ENCODE results near the gene PLCB1. TPM values are rescaled to one million over a fixed set of nuclear protein-coding genes. Genes with fewer than 3 reads are reported as not detected.

Gene PLCB1
- total and polyA plus RNA-seq, 2 of the 4 experiments (the other 2 are of a cell fraction), result 5.6 to 16.1 TPM

DNA sequence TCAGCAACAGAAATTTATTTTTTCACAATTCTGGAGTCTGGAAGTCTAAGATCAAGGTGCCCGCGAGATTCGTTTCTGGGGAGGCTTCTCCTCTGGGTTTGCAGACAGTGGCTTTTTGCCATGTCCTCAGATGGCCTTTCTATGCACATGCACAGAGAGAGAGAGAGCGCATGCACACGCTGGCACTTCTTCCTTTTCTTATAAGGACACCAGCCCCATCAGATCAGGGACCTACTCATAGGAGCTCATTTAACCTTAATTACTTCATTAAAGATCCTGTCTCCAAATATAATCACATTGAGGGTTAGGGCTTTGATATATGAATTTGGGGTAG lies 676.1 kb downstream of the PLCB1 start:
- no peak overlapping the region for H3K56ac ChIP-seq (ENCODE audit: extremely low read depth, insufficient read depth, low read length)
- no peaks in the 10 kb centered on the region for H3K4me1 ChIP-seq (ENCODE audit: control insufficient read depth, insufficient read depth, low read length)
- DNase-seq (no peak), ATAC-seq (ENCODE audit: low read depth) (no peak)
- no peaks in the 10 kb centered on the region for H3K9me3 ChIP-seq (ENCODE audit: control insufficient read depth, insufficient read depth, low read length)
- H3K4me3 ChIP-seq (ENCODE audit: insufficient read depth, low read depth, low read length), result no peak overlapping the region
- H3K27ac ChIP-seq (ENCODE audit: insufficient read depth, low read length), result no peak overlapping the region
- TF ChIP-seq FOS (IDR thresholded peaks at IDR 0.05; ENCODE audit: low read depth, low read length) (no peak), NFE2L2 (IDR thresholded peaks at IDR 0.05; ENCODE audit: low read depth, low read length) (no peak), MAFK (IDR thresholded peaks at IDR 0.05; ENCODE audit: low read depth, low read length) (no peak), RFX5 (IDR thresholded peaks at IDR 0.05; ENCODE audit: low read depth, low read length) (no peak), CEBPB (IDR thresholded peaks at IDR 0.05; ENCODE audit: low read depth, low read length) (no peak), MAZ (IDR thresholded peaks at IDR 0.05; ENCODE audit: borderline replicate concordance, low read depth, low read length) (no peak), POLR2A (IDR thresholded peaks at IDR 0.05; ENCODE audit: low read depth, low read length) (no peak), USF2 (IDR thresholded peaks at IDR 0.05; ENCODE audit: low read depth, low read length) (no peak), SMC3 (IDR thresholded peaks at IDR 0.05; ENCODE audit: low read depth, low read length) (no peak), RCOR1 (IDR thresholded peaks at IDR 0.05; ENCODE audit: insufficient replicate concordance, low read length) (no peak), MXI1 (IDR thresholded peaks at IDR 0.05; ENCODE audit: borderline replicate concordance, low read depth, low read length) (no peak), BHLHE40 (IDR thresholded peaks at IDR 0.05; ENCODE audit: low read depth, low read length) (no peak), CHD1 (IDR thresholded peaks at IDR 0.05; ENCODE audit: low read depth, low read length) (no peak)
- in situ Hi-C loops (cut with MboI; ENCODE audit: low sequenced_read_pairs) (no loop called here), dilution Hi-C loops (cut with HindIII; ENCODE audit: low sequenced_read_pairs, unreplicated experiment) (no loop called here), intact Hi-C loops (cut with micrococcal nuclease) (no loop called here)
- H4K20me1 ChIP-seq (ENCODE audit: insufficient read depth, low read length), result no peaks in the 10 kb centered on the region
- no peaks in the 10 kb centered on the region; the same call in 1 of the 2 replicates for H3K9me1 ChIP-seq (ENCODE audit: insufficient read depth, low read length)
- no peak overlapping the region for H2BK5ac ChIP-seq (ENCODE audit: low read depth, low read length, poor library complexity, severe bottlenecking)
- POLR2A ChIA-PET (ENCODE audit: unreplicated experiment), result no interaction called here
- no peaks in the 10 kb centered on the region for H3K36me3 ChIP-seq (ENCODE audit: control insufficient read depth, insufficient read depth, low read length)
- no peak overlapping the region for H3K14ac ChIP-seq (replicated peaks; ENCODE audit: low read depth, low read length)
- no TSS peak for BruUV-seq (replicated peaks)
- H2BK15ac ChIP-seq (ENCODE audit: low read depth, low read length), result no peak overlapping the region
- no peak overlapping the region for H3K23ac ChIP-seq (ENCODE audit: low read depth, low read length)
- no peak overlapping the region for H2AK5ac ChIP-seq (ENCODE audit: low read depth, low read length)
- H4K5ac ChIP-seq (ENCODE audit: low read depth, low read length), result no peak overlapping the region
- 81% methylated on average over 3 of the region's 5 CpGs; no CpG with 5 or more reads in 1 of the 2 experiments for WGBS, 2 experiments (ENCODE audit: extremely low coverage in 2 of 2, insufficient read length in 1 of 2)
- no peak overlapping the region for H2BK120ac ChIP-seq (ENCODE audit: low read depth, low read length)
- no peak overlapping the region for H2AK9ac ChIP-seq (replicated peaks; ENCODE audit: low read depth, low read length, poor library complexity)
- no peak overlapping the region for H3K18ac ChIP-seq (ENCODE audit: low read depth, low read length)
- H3K9ac ChIP-seq (ENCODE audit: low read depth, low read length), result no peak overlapping the region
- CTCF ChIA-PET, result no interaction called here
- no peak overlapping the region for H3K4me2 ChIP-seq (ENCODE audit: low read depth, low read length)
- H4K91ac ChIP-seq (ENCODE audit: insufficient read depth, low read depth, low read length), result no peak overlapping the region
- no peak overlapping the region for H2BK20ac ChIP-seq (ENCODE audit: low read depth, low read length)
- no peaks in the 10 kb centered on the region for H3K27me3 ChIP-seq (ENCODE audit: control insufficient read depth, insufficient read depth, low read length)
- no peak overlapping the region for H3K4ac ChIP-seq (ENCODE audit: low read depth, low read length)
- H3K79me1 ChIP-seq (ENCODE audit: low read depth in 1 of 2, low read length in 2 of 2), result no peaks in the 10 kb centered on the region
- no peak overlapping the region for H2AFZ ChIP-seq (replicated peaks; ENCODE audit: low read length, poor library complexity)
- H4K8ac ChIP-seq (ENCODE audit: low read depth in 2 of 2, low read length in 2 of 2), result no peak overlapping the region
